NCI-H510A treated with DMSO at 0.1 percent for 48 hours (cell line): ENCODE measurements around the gene TSGA10IP.

Source experiments
- DNase-seq: peaks from one replicate; lab custom pipeline; 2025; lab: John Stamatoyannopoulos, UW

Gene TSGA10IP

GRCh38 chr11:66008095-66008467, 62.8 kb downstream of the TSGA10IP start:
- DNase-seq = no peak

DNA sequence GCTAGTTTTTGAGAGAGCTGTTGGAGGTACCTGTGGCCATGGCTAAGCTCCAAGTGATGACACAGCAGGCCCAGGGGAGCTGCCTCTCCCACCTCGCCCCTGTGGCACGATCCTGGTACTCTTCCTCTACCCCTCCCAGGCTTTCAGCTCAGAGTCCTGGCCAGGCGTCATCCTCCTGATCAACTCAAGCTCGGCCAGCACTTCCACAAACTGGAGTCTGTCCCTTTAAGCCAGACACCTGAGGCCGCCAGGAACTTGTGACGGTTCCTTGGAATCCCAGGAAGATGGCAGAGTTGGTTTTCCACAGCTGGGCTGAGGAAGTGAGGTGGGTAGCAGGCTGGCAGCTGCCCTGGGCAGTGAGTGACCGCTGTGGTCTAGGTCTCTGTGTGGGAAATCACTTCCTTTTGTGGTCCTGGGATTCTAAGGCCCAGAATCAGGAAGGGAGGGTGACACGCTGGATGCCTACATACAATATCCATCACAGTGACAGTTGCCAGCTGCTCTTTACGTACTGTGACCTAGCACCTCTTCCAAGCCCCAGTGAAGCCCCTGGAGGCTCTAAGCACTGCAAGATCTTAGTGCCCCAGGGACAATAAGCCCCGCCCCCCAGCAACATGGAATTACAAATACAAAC, 63.3 kb downstream of the TSGA10IP start:
- no peak for DNase-seq
